ENCODE results near the gene DGKZ. TPM values are rescaled to one million over a fixed set of nuclear protein-coding genes. Genes with fewer than 3 reads are reported as not detected.

DGKZ gene
- polyA plus RNA-seq, 2 of the 4 experiments (the other 2 are of a cell fraction): 12.8 to 28.4 TPM

DNA sequence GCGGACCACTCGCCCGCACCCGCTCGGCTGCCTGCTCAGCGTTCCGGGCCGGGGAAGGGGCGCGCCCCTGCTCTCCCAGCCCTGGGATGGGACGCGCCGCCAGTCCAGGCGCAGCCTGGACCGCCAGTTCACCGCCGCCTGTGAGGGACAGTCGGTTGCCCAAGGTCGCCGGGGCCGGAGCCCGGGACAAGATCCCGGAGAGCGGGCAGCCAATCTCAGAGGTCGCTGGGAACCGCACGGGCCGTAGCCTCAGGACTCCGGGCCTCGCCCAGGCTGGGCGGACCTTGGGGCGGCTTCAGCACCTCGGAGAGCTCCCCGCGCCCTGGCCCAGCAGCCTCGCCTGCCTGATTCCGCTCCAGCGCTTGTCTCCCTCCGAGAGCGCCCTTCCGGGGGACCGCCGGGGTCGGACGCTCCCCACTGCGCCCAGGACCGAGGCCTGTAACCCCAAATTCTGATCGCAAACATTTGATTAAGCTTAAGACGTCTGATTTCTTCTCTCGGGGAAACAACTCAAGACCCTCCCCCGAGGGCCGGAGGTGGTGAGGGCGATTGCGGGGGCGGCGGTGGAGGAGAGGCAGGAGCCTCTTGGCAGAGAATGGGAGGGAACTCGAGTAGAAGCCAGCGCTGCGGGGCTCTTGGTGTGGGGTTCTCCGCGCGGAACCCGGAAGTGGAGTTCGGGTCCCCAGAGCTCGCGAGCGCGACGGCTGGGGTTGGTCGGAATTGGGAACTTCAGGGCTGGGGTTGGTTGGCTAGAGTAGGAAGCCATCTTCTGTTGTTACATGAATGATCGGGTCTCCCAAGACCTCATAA, 45.4 kb downstream of the DGKZ start (continued):
- TF ChIP-seq RCOR1 (IDR thresholded peaks at IDR 0.05; ENCODE audit: low read depth, low read length) (no peak), RARB (CRISPR knock-in tag; IDR thresholded peaks at IDR 0.05) (no peak), FOXS1 (CRISPR knock-in tag; IDR thresholded peaks at IDR 0.05) (peak; percentile 60; the same call in 1 of the 2 replicates), CBX8 (IDR thresholded peaks at IDR 0.05) (no peak), NFE2L2 (conservative IDR thresholded peaks at IDR 0.05; ENCODE audit: low read length) (no peak), TFCP2L1 (CRISPR knock-in tag; IDR thresholded peaks at IDR 0.05) (peak; percentile 72; the same call in 1 of the 2 replicates), RNF2 (IDR thresholded peaks at IDR 0.05; ENCODE audit: borderline replicate concordance, low read depth) (no peak), HES2 (IDR thresholded peaks at IDR 0.05) (no peak), ZC3H11A (IDR thresholded peaks at IDR 0.05) (no peak), CBX2 (IDR thresholded peaks at IDR 0.05; ENCODE audit: borderline replicate concordance, low read depth) (no peak), FOSL2 (IDR thresholded peaks at IDR 0.05) (no peak), FOSL2 (CRISPR knock-in tag; IDR thresholded peaks at IDR 0.05) (no peak), HDAC2 (IDR thresholded peaks at IDR 0.05) (peak; percentile 72; the same call in 1 of the 2 replicates), CHD4 (IDR thresholded peaks at IDR 0.05; ENCODE audit: borderline replicate concordance) (no peak), BHLHE40 (IDR thresholded peaks at IDR 0.05; ENCODE audit: low read depth, low read length) (no peak), RFX5 (IDR thresholded peaks at IDR 0.05) (no peak), JUNB (IDR thresholded peaks at IDR 0.05) (no peak), KDM1A (IDR thresholded peaks at IDR 0.05; ENCODE audit: low read depth) (no peak), JUN (IDR thresholded peaks at IDR 0.05) (no peak), ESRRA (IDR thresholded peaks at IDR 0.05; ENCODE audit: borderline replicate concordance, low read length) (no peak), PHF8 (IDR thresholded peaks at IDR 0.05; ENCODE audit: borderline replicate concordance, low read depth) (no peak), ZFP36 (IDR thresholded peaks at IDR 0.05; ENCODE audit: borderline replicate concordance, partially characterized antibody) (no peak), RAD21 (conservative IDR thresholded peaks at IDR 0.05 in 1 of 2, IDR thresholded peaks at IDR 0.05 in 1 of 2) (no peak), FOSB (CRISPR knock-in tag; IDR thresholded peaks at IDR 0.05) (no peak), HMGXB4 (CRISPR knock-in tag; IDR thresholded peaks at IDR 0.05; ENCODE audit: borderline replicate concordance) (no peak), EHMT2 (IDR thresholded peaks at IDR 0.05; ENCODE audit: low read depth) (peak; percentile 35; the same call in 1 of the 2 replicates), MAZ (IDR thresholded peaks at IDR 0.05; ENCODE audit: borderline replicate concordance, low read depth, low read length) (no peak)
- TF ChIP-seq, protein P1, sequence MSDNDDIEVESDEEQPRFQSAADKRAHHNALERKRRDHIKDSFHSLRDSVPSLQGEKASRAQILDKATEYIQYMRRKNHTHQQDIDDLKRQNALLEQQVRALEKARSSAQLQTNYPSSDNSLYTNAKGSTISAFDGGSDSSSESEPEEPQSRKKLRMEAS (IDR thresholded peaks at IDR 0.05): peak; percentile 43; the same call in 1 of the 2 replicates

GRCh38 chr11:46393231-46393616, 46.0 kb downstream of the DGKZ start:
- no peak for FAIRE-seq
- peaks cover 18% of the 10 kb centered on the region; the same call in 2 of the 3 replicates for H3K4me1 ChIP-seq

More at GRCh38 chr11:46393231-46393616, 46.0 kb downstream of the DGKZ start:
- TF ChIP-seq, protein P2, sequence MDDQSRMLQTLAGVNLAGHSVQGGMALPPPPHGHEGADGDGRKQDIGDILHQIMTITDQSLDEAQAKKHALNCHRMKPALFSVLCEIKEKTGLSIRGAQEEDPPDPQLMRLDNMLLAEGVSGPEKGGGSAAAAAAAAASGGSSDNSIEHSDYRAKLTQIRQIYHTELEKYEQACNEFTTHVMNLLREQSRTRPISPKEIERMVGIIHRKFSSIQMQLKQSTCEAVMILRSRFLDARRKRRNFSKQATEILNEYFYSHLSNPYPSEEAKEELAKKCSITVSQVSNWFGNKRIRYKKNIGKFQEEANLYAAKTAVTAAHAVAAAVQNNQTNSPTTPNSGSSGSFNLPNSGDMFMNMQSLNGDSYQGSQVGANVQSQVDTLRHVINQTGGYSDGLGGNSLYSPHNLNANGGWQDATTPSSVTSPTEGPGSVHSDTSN (IDR thresholded peaks at IDR 0.05): no peak
- TF ChIP-seq KDM1A (IDR thresholded peaks at IDR 0.05; ENCODE audit: low read depth) (no peak), HOXA7 (CRISPR knock-in tag; IDR thresholded peaks at IDR 0.05) (no peak), ZC3H11A (IDR thresholded peaks at IDR 0.05) (no peak), HMGXB4 (CRISPR knock-in tag; IDR thresholded peaks at IDR 0.05; ENCODE audit: borderline replicate concordance) (no peak), FOSL2 (IDR thresholded peaks at IDR 0.05) (no peak), FOSL2 (CRISPR knock-in tag; IDR thresholded peaks at IDR 0.05) (no peak), CHD2 (IDR thresholded peaks at IDR 0.05; ENCODE audit: low read length, partially characterized antibody) (no peak), ZFP36 (IDR thresholded peaks at IDR 0.05; ENCODE audit: borderline replicate concordance, partially characterized antibody) (no peak), EP300 (IDR thresholded peaks at IDR 0.05) (no peak), MAZ (IDR thresholded peaks at IDR 0.05; ENCODE audit: borderline replicate concordance, low read depth, low read length) (no peak), EHF (CRISPR knock-in tag; IDR thresholded peaks at IDR 0.05) (no peak), HOXB13 (CRISPR knock-in tag; IDR thresholded peaks at IDR 0.05; ENCODE audit: low read depth) (no peak)
- Histone ChIP-seq H3K4me3 (no peak overlapping the region), H3K9me3 (no peaks in the 10 kb centered on the region), H3K27ac (no peak overlapping the region), H3K4me2 (no peak overlapping the region)
- ATAC-seq (no peak), DNase-seq (ENCODE audit: low read depth in 1 of 2, low spot score in 1 of 2) (no peak)
- ChIA-PET POLR2A (no interaction called here), CTCF (interaction anchor here (0.6 to 10.2 kb wide), 9 partner anchors 10 to 300 kb away, joined by 3 to 220 read pairs (median 7); partner anchors contain the start of gene MDK)
- WGBS (ENCODE audit: missing lambda C conversion rate): 77% methylated on average over 4 of the region's 4 CpGs
